GM13976 (cell line): ENCODE results near the gene IFIT3.

Experiments used
- DNase-seq: peaks from one replicate; pipeline ENCODE4 v3.0.0; 2012; ENCODE audit warnings: low spot score
- CTCF ChIP-seq: IDR thresholded peaks from 2 replicates; pipeline ENCODE4 v1.5.1; 2012; ENCODE audit warnings: borderline replicate concordance, mild to moderate bottlenecking; ENCODE audit not compliant: insufficient read depth; ENCODE audit errors: extremely low read depth, missing control alignments, control extremely low read depth
- in situ Hi-C: fragments of 300-500 bp; cut with MboI; formaldehyde crosslinking; loops from one replicate; pipeline ENCODE4 v1.12.0; 2022; ENCODE audit warnings: low sequenced_read_pairs, mixed read lengths, inconsistent platforms; ENCODE audit not compliant: unreplicated experiment

The IFIT3 gene

GRCh38 chr10:89307269-89307577, 20.6 kb upstream of the IFIT3 start:
- TF ChIP-seq CTCF, result no peak
- in situ Hi-C loops, result no loop called here
- DNase-seq, result no peak

GRCh38 chr10:89308266-89308665, 19.5 kb upstream of the IFIT3 start:
- TF ChIP-seq CTCF, result no peak
- in situ Hi-C loops, result no loop called here
- no peak for DNase-seq

- in situ Hi-C loops, result no loop called here
- TF ChIP-seq CTCF, result no peak
- DNase-seq, result no peak
These were observed 19.1 kb upstream of the IFIT3 start for GRCh38 chr10:89308736-89309135.

- no peak for TF ChIP-seq CTCF
- no peak for DNase-seq
- in situ Hi-C loops, result no loop called here
These were observed 18.4 kb upstream of the IFIT3 start for GRCh38 chr10:89309156-89310055.

- in situ Hi-C loops, result no loop called here
- TF ChIP-seq CTCF, result no peak
- DNase-seq, result no peak
These were observed 17.5 kb upstream of the IFIT3 start for GRCh38 chr10:89310056-89310893.

- no peak for DNase-seq
- in situ Hi-C loops, result no loop called here
- no peak for TF ChIP-seq CTCF
These were observed 14.8 kb upstream of the IFIT3 start for GRCh38 chr10:89312973-89313372.
